Activated CD8-positive, alpha-beta memory T cell treated with anti-CD3 and anti-CD28 coated beads for 4 hours (primary cell): ENCODE results near the gene TMEM82.
"Not testable (repeated sequence)": the region's sequence is repeated elsewhere in the genome, so short reads cannot be mapped to it uniquely, and the experiment has no call there.

Source experiments
- DNase-seq, 2 donors: peaks; one replicate each; pipeline ENCODE4 v3.0.0-alpha.2; 2020; ENCODE audit warnings: low read depth in 2 of 2

TMEM82 gene

DNA sequence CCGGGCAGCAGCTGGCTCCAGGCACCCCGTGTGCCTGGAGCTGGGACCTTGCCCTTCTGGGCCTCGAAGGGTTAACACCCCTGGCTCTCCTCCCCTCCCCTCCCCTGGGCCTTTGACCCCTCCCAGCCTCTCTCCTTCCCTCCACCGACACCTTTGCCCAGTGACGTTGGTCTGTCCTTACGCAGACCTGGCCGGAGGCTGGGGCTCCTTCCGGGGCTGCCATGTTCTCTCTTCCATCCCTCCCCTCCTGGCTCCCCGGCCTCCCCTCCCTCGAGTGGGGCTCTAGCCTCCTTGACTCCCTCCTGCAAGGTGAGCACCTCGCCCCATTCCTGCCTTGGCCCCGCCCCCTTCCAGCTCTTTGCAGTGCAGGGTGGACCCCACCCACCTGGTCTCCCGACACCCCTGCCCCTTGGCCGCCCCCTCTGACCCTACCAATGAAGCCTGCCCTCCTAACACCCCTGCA is at the start of gene TMEM82:
TMEM82 (plus strand) TSS at position 161 of the 463 bp plus-strand sequence; CDS start at position 222, 61 bp downstream.
- no peak for DNase-seq

DNA sequence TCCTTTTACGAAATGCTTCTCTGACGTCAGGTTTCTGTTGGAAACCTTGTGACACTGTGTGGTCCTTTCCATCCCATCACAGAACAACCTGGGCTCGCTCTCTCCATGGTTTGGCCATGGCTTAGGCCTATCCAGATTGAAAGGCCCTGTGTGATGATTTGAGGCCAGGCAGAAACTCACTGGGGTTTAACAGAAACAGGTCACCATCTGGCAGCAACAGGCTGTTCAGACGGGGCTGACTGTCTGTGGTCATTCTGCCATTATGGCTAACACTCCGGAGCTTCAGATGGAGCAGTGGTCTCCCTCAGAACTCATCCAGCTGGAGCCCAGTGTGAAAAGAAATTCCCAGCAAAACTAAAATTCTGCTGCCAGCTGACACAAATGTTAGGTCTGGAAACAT is 48.9 kb upstream of the TMEM82 start:
- DNase-seq = no peak

DNA sequence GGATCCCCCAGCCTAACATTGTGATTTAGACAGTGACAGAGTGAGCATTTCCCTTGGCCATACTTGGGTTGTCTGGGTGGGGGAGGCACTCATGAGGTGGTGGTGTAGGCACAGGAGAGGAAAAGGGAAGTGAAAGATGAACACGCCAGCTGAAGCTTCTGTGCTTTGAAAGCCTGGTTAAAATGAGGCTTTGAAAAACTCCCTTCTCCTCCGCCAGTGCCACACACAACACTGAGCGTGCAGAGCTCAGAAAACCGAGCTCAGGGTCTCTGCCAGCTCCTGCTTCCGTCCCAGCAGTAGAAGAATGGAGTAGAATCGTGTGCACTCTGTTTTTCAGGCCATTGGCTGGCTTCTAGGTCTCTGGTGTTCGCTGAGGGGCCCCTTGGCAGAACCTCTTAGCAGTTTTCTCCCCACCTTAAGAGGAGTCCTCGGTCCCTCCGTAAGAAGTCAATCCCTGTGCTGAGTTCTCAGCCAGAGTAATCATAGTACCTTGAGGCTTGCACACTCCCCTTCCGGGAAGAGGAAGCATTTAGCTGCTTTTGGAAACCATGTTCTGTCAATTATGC is 45.3 kb upstream of the TMEM82 start:
- DNase-seq = no peak

DNA sequence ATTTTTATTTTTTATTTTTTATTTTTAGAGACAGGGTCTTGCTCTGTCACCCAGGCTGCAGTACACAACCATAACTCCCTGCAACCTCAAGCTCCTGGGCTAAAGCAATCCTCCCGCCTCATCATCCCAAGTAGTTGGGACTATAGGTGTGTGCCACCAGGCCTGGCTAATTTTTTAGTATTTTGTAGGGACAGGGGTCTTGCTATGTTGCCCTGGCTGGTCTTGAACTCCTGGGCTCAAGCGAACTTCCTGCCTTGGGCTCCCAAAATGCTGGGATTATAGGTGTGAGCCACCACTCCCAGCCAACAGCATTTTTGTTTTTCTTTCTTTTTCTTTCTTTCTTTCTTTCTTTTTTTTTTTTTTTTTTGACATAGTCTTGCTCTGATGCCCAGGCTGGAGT is 44.1 kb upstream of the TMEM82 start:
- no peak for DNase-seq

DNA sequence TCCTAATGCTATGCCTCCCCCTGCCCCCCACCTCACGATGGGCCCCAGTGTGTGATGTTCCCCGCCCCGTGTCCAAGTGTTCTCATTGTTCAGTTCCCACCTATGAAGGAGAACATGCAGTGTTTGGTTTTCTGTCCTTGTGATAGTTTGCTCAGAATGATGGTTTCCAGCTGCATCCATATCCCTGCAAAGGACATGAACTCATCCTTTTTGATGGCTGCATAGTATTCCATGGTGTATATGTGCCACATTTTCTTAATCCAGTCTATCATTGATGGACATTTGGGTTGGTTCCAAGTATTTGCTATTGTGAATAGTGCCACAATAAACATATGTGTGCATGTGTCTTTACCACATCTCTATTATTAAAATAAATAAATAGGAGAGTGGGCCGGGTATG is 43.0 kb upstream of the TMEM82 start:
- not testable (repeated sequence) for DNase-seq

DNA sequence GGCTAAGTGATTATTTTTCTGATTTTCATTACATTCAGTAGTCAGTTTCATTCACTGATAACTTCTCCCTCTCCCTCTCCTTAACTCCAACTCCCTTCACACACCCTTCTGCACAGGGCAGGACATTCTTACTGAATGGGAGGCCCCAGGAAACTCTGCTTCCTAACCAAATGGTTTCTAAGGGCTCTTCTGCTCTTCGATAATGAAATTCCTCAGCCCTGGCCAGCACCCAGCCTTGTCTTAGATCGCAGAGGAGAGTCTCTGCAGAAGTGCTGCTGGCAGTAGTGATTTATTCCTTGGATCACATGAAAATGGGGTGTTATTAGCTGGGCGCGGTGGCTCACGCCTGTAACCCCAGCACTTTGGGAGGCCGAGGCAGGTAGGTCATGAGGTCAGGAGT is 41.8 kb upstream of the TMEM82 start:
- DNase-seq = no peak

DNA sequence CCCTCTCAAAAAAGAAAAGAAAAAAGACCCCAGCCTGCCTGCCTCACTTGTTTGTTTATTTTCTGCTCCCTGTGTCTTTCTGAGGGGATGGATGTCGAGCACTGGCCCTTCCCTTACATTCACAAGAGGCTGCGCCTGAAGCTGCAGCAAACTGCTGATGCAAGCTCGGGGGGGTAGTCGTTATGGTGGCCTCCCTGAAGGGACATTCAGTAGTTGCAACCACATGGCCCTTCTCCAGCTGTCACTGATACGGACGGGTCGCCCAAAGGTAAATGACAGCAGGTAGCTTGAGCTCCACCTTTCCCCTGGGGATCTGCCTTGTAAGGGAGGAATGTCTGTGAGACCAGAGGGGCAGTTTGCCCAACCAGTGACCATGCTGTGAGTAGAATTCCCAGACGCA is 40.5 kb upstream of the TMEM82 start:
- DNase-seq = no peak

DNA sequence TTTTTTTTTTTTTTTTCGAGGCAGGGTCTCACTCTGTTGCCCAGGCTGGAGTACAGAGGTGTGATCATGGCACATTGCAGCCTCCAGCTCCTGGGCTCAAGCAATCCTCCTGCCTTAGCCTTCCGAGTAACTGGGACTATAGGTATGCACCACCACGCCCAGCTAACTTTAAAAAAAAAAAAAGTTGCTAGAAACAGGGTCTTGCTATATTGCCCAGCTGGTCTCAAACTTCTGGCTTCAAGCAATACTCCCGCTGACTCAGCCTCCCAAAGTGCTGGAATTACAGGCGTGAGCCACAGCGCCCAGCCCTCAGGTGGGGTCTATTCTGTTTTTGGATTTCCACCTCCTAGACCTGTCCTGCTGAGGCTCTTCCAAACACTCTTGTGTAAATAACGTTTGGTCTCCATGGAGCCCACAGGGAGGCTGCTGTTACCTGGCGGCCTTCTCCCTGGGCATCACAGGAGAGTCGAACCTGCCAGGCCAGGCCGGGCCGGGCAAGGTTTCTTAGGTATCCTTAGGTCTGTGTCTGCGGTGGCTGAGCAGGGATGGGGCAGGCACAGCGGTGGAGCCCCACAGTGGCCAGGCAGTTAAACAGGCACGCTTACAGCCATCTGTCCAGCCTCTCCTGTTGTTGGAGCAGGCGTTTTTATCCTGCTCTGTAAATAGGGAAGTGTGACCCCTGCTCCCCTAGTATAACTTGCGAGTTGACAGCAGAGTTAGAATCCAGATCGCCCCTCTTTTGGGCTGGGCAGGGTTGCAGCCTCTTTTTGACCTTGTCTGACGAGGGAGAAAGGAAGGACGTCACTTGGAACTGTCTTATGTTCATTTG is 39.4 kb upstream of the TMEM82 start:
- no peak for DNase-seq

DNA sequence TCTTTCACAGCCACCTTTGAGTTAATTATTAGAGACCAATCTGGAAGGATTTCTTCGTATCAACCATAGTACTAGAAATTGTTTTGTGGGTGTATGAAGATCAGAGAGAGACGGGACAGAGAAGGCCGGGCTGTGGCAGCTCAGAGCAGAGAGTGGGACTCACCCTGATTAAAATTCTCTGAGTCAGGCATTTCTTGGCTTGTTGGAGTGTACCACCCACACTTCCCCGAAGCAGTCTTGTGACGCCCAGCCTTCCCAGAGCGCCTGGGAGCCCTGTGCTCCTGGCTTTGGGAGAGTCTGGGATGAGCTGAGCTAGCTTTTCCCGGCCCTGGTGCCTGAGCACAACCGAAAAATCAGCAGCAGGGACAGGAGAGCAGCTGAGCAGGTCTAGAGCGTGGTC is 38.7 kb upstream of the TMEM82 start:
- no peak for DNase-seq

DNA sequence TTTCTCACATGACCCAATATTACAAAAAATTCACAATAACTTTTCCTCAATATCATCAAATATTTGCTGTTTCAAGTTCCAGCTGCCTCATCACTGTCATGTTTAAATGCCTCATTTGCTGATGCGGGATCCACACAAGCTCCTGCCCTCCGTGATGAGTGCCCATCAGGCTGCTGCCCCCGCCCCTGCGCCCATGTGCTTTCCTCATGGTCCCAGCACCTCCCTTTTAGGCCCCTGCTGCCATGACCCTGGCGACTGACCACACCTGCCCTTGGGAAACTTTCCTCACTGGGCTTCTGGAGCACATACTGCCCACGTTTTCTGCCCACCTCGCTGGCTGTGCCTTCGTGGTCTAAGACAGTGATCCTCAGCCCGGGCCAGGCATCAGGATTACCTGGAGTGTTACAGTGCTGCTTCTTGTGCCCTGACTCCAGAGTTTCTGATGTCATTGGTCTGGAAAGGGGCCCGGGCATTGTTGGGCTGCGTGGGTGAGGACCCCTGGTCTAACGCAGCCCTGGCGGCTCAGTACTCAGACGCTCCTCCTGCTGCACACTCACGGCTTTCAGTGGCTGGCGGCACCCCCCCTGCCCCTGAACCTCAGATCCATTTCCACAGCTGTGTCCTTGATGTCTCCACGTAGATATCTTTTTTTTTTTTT is 37.6 kb upstream of the TMEM82 start:
- DNase-seq = no peak

DNA sequence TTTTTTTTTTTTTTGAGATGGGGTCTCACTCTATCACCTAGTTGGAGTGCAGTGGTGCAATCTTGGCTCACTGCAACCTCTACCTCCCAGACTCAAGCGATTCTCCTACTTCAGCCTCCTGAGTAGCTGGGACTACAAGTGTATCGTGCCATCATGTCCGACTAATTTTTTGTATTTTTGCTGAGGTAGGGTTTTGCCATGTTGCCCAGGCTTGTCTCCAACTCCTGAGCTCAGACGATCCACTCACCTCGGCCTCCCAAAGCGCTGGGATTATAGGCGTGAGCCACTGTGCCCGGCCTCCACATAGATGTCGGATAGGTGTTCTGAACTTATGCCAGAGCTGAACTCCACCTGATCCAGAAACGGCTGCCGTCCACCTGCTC is 37.1 kb upstream of the TMEM82 start:
- no peak for DNase-seq

DNA sequence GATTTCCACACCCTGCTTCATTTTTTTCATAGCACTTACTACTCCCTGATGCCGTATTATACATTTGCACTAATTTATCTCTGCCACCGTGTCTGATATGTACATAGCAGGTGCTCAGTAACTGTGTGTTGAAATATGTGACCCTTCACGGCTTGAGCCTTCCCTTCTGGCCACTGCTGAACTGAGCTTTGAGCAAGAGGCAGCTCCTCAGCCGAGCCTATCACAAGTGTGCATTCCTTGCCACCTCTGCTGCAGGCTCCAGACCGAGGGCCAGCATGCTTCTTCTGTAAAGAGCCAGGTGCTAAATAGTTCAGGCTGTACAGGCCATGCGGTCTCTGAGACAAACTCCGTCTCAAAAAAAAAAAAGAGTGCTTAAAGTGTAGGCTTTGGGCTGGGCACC is 35.5 kb upstream of the TMEM82 start:
- no peak for DNase-seq

DNA sequence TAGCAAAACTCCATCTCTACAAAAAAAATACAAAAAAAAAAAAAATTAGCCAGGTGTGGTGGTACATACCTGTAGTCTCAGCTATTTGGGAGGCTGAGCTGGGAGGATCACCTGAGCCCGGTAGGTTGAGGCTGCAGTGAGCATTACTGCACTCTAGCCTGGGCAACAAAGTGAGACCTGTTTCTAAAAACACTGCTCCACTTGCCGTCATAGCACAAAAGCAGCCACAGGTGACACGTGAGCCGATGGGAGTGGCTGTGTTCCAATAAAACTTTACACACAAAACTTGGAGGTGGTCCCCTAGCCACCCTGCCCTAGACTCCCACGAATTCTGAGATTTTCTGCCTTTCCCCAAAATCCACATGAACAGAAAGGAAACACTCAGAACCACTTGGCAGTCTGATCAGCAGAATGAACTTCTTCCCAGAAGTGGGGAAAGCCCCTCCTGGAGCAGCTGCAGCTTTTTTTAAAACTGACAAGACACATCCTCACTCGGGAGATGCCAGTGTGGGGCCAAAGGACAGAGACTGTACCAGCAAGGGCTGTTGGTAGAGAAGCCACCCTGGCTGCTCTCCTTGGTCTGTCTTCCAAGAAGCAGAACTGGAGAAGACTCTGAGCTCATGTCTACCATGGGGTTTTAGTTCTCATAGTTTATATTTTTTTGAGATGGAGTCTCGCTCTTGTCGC is 34.9 kb upstream of the TMEM82 start:
- DNase-seq = no peak

DNA sequence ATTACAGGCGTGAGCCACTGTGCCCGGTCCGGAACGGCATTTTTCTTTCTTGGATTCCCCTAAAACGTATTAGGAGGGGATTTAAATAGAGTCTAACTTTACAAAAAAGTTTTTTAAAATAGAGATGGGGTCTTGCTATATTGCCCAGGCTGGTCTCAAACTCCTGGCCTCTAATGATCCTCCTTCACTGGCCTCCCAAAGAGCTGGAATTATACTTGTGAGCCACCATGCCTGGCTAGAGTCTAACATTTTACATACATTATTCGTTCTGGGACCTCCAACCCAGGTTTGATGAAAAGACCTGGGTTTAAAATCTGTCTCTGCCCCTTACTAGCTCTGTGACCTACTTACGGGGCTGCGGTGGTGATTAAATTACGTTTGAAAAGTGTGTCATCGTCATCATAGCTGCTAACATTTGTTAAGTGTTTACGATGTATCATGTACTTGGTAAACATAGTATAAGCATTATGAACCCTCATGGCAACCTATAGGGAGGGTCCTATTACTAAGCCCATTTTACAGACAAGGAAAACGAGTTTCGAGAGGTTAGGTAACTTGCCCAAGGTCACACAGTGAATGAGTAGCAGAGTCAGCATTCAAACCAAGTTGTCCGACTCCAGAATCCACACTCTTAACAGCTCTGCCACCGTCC is 33.7 kb upstream of the TMEM82 start:
- DNase-seq = no peak

DNA sequence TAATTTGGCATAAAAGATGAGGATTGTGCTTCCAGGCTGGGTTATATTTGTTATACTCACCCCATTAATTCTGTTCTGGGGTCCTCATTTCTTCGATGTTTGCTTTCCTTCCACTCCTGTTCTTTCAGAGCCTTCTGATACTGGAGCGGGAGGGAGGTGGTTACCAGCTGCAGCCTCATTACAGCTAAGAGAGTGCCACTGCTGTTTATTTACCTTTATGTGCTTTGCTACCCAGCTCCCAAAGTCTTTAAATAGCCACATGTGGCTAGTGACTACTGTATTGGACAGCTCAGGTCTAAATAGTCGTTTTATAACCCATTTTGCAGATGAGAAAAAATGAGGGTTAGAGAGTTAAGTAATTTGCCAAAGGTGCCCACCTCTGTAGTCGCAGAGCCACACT is 33.1 kb upstream of the TMEM82 start:
- no peak for DNase-seq

DNA sequence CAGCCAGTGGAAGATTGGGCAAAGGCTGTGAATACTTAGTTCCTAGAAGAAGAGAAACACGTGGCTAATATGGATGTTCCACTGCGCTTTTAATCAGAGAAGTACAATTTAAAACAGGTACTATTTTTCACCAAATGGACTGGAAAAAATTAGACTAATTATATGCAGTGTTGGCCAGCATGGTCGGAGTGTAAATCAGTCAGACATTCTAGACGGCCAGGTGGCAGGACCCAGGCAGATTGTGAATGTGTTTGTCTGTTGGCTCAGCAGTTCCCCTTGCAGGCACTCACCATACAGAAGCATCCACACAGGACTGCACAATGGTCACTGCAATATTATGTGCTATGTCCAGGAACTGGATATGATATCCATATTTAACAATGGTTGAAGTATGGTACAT is 30.1 kb upstream of the TMEM82 start:
- DNase-seq = no peak

DNA sequence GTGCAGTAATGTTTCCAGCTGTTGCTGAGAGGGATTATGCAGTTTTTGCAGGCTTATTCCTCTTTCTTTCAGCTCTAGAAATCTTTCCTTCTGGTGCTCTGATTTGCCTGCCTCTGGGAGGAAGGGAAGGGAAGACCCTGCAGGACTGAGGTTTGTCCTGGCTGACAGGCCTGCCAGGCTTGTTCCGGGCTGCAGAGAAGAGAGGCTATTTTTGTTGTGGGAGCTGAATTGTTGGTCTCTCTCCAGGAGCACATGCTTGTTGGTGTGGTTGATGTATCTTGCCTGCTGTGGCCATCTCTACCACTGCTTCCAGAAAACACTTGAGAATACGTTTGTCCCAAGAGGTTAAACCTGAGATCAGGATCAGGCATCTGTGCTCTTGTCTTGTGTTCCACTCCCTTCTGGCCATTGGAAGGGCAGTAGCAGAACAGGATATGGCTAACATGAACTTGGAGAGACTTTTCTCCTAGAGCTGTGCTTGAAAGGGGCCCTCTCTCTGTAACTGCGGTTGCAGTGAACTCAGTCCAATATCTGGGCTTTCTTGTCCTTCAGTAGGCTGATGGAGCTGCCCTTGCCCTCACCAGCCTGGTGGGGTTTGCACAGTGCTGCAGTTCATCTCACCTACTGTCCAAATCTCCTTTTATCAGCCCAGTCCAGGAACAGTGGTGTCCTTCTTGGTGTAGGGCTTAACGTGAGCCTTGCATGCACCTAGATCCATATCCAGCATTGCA is 27.7 kb upstream of the TMEM82 start:
- no peak for DNase-seq

DNA sequence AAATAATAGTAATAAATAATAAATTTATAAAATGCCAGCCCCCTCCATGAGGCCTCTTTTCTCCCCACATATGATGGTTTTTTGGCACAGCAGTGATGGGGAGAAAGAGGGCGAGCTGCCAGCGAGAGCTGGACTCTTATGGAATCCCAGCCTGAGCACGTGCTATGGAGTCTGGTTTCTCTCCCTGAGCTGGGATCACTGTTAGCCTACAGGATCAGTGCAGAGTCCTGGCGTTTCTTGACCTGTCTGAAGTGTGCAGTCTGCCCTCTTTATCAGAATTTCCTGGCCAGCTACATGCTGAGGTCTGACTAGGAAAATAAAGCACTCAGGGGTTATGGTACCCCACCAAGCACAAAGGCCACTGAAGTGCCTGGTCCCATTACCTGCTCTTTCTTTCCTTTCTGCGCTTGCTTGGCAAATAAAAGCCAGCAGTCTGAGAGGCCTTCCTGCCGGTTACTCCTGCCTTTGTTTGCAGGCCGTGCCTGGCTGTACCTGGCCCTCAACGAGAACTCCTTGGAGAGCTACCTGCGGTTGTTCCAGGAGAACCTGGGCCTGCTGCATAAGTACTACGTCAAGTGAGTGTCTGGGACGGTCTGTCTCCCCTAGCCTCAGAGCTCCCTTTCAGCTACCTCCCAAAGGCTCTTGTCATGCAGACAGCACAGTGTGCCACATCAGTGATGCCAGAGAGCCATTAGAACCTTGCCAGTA is 24.7 kb upstream of the TMEM82 start:
- DNase-seq = no peak

DNA sequence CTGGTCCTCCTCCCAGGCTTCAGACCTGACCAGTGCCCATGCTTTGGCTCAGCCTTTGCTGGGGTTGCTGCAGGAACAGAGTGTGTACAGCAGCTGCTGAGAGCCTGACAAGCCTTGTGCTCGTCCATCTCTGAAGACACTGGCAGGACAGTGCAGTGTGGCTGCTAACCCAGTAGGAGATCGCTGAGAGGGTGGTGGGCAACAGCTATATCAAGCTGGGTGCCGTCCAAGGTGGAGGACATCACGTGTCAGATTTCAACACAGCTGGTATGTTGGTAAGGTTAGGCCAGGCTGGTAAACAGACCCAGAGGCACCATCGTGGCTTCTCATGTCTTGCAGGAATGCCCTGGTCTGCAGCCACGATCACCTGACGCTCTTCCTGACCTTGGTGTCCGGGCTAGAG is 24.1 kb upstream of the TMEM82 start:
- DNase-seq = no peak

DNA sequence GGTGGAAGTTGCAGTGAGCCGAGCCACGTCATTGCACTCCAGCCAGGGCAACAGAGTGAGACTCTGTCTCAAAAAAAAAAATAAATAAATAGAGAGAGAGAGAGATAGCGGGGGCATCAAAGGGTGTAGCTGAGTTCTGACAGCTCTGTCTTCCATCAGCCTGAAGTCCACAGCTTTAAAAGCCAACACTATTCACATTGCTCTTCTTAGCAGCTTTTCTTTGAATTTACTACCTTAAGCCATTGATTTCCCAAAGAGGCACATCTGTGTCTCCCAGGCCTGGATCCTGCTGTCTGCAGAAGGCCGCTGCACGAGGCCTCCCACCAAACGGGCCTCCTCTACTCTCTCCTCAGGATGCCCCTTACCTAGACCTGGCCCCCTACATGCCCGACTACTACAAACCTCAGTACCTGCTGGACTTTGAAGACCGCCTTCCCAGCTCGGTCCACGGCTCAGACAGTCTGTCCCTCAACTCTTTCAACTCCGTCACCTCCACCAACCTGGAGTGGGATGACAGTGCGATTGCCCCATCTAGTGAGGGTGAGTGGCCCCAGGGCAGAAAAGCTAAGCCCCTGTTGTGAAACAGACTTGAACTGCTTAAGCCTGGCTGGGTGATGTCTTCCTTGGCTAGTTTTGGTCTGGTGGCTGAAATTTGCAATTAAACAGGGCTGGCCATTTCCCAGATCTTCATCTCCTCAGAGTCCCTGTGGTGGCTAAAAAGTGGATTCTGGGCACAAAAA is 22.7 kb upstream of the TMEM82 start:
- no peak for DNase-seq
